ENCODE results near the gene ZBTB16. TPM values are rescaled to one million over a fixed set of nuclear protein-coding genes. Genes with fewer than 3 reads are reported as not detected.
A peak's percentile ranks its signal among the peaks of the same experiment; 100 is the strongest.

The ZBTB16 gene
- total RNA-seq, 3 donors from 2014 or later (not counting 1 experiment from before 2014, with no cell fraction given) = 104 to 224 (median 156) TPM

DNA sequence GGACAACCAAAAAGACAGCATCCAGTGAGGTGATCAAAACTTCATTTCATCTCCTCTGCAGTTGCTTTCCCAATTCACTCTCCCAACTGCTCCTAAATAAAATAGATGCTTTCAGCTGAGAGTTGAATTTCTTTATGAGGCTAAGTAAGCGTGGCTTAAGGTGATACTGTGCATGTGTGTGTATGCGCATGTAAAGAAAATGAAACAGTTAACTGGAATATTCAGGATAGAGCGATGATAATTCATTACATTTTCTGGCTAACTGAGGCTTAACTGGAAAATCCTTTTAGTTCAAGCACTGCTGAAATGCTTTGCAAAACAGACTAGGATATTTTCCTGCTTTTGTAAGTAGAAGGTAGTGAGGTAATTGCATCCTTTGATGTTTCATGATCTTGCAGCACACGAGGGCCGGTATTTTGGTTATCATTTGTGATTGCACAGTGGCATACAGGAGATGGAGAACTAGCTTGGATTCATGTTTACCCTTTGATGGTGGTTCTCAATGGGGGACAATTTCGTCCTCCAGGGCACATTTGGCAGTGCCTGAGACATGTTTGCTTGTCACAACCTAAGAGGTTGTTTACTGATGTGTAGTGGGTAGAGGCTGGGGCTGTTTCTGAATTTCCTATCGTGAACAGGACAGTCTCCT is 71.2 kb downstream of the ZBTB16 start:
- Histone ChIP-seq H3K27ac (ENCODE audit: low read length) (peak overlapping the region; percentile 56), H3K27me3 (ENCODE audit: control insufficient read depth, insufficient read depth, low read length) (no peaks in the 10 kb centered on the region), H3K4me1 (ENCODE audit: control insufficient read depth, insufficient read depth, low read length) (peaks cover 62% of the 10 kb centered on the region), H3K36me3 (ENCODE audit: control insufficient read depth, insufficient read depth, low read length) (peaks cover 6% of the 10 kb centered on the region), H3K4me3 (ENCODE audit: low read length) (no peak overlapping the region), H3K9me3 (ENCODE audit: control insufficient read depth, insufficient read depth, low read length) (no peaks in the 10 kb centered on the region)
- Mint-ChIP-seq H3K27me3 (ENCODE audit: low read depth in 2 of 2) (no peaks in the 10 kb centered on the region), H3K4me3 (peak overlapping the region; percentile 63), H3K27ac (peak overlapping the region; percentile 85 to 88), H3K4me1 (peaks cover 95 to 98% of the 10 kb centered on the region in 2 donors), H3K36me3 (no peaks in the 10 kb centered on the region), H3K9me3 (no peaks in the 10 kb centered on the region)
- intact Hi-C loops (cut with micrococcal nuclease) = loop anchor here (2.0 to 5.0 kb wide), 4 partner anchors 16 to 48 kb away; no protein-coding TSS in a partner anchor
- DNase-seq = no peak
- WGBS (ENCODE audit: insufficient coverage) = 67% methylated on average over 6 of the region's 7 CpGs
- ATAC-seq = no peak
- TF ChIP-seq, protein P1, sequence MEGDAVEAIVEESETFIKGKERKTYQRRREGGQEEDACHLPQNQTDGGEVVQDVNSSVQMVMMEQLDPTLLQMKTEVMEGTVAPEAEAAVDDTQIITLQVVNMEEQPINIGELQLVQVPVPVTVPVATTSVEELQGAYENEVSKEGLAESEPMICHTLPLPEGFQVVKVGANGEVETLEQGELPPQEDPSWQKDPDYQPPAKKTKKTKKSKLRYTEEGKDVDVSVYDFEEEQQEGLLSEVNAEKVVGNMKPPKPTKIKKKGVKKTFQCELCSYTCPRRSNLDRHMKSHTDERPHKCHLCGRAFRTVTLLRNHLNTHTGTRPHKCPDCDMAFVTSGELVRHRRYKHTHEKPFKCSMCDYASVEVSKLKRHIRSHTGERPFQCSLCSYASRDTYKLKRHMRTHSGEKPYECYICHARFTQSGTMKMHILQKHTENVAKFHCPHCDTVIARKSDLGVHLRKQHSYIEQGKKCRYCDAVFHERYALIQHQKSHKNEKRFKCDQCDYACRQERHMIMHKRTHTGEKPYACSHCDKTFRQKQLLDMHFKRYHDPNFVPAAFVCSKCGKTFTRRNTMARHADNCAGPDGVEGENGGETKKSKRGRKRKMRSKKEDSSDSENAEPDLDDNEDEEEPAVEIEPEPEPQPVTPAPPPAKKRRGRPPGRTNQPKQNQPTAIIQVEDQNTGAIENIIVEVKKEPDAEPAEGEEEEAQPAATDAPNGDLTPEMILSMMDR (IDR thresholded peaks at IDR 0.05) = no peak

DNA sequence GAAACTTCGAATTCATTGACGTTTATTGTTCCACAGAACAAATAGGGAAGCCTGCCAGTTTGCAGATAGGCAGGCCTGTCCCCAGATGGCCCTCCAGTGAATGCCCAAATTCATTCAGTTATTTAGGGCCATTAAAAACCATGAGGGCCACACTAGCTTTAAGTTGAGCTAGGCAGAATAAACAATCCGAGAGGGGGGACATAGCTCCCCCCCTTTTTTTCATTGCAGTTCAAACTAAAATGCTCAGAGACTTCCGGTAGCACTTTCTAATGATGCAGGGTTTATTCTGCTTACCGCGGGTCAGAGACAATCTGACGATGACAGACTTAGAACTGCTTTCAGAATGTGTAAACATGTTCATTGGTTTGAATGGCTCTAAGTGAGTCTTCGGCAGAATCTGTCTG is 72.0 kb downstream of the ZBTB16 start:
- WGBS (ENCODE audit: insufficient coverage) = 25% methylated on average over 8 of the region's 8 CpGs
- Histone ChIP-seq H3K27ac (ENCODE audit: low read length) (peak overlapping the region; percentile 56), H3K27me3 (ENCODE audit: control insufficient read depth, insufficient read depth, low read length) (no peaks in the 10 kb centered on the region), H3K9me3 (ENCODE audit: control insufficient read depth, insufficient read depth, low read length) (no peaks in the 10 kb centered on the region), H3K4me1 (ENCODE audit: control insufficient read depth, insufficient read depth, low read length) (peaks cover 70% of the 10 kb centered on the region), H3K4me3 (ENCODE audit: low read length) (no peak overlapping the region), H3K36me3 (ENCODE audit: control insufficient read depth, insufficient read depth, low read length) (peaks cover 4% of the 10 kb centered on the region)
- peak overlapping the region; percentile 85 to 88 for H3K27ac Mint-ChIP-seq
- H3K36me3 Mint-ChIP-seq = no peaks in the 10 kb centered on the region
- H3K4me1 Mint-ChIP-seq = peaks cover 95 to 98% of the 10 kb centered on the region in 2 donors
- H3K27me3 Mint-ChIP-seq (ENCODE audit: low read depth in 2 of 2) = no peaks in the 10 kb centered on the region
- ATAC-seq (peak; percentile 69 to 80 (median 79)), DNase-seq (peak in 1 of 2 donors; percentile 35)
- H3K9me3 Mint-ChIP-seq = no peaks in the 10 kb centered on the region
- intact Hi-C loops (cut with micrococcal nuclease) = loop anchor here (2.0 to 5.0 kb wide), 4 partner anchors 15 to 49 kb away; no protein-coding TSS in a partner anchor
- peak overlapping the region; percentile 63 for H3K4me3 Mint-ChIP-seq
- TF ChIP-seq, protein P1 (IDR thresholded peaks at IDR 0.05) = no peak

DNA sequence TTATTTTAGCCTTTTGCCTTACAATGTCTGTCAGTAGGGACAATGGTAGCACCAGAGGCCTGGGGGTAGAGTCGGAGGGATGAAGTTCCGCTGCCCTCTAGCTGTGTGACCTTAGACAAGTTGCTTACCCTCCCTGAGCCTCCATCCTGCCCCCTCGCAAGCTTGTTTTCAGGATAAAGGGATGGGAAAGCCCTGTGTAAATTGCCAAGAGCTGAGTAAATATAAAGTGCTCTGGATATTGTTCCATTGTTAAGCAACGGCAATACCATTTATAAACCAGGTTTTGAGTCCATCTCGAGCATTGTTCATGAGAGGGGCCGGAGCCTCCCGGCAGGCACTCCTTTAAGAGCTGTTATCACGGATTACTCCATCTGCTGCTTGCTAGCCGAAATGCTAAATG is 72.9 kb downstream of the ZBTB16 start:
- Mint-ChIP-seq H3K27ac (peak overlapping the region; percentile 85 to 88), H3K27me3 (ENCODE audit: low read depth in 2 of 2) (no peaks in the 10 kb centered on the region), H3K4me3 (no peak overlapping the region), H3K36me3 (no peaks in the 10 kb centered on the region), H3K9me3 (no peaks in the 10 kb centered on the region), H3K4me1 (peaks cover 95 to 98% of the 10 kb centered on the region in 2 donors)
- TF ChIP-seq, protein P1 (IDR thresholded peaks at IDR 0.05) = no peak
- no peak for ATAC-seq
- Histone ChIP-seq H3K9me3 (ENCODE audit: control insufficient read depth, insufficient read depth, low read length) (no peaks in the 10 kb centered on the region), H3K4me3 (ENCODE audit: low read length) (no peak overlapping the region), H3K27ac (ENCODE audit: low read length) (no peak overlapping the region), H3K36me3 (ENCODE audit: control insufficient read depth, insufficient read depth, low read length) (peaks cover 2% of the 10 kb centered on the region), H3K27me3 (ENCODE audit: control insufficient read depth, insufficient read depth, low read length) (no peaks in the 10 kb centered on the region), H3K4me1 (ENCODE audit: control insufficient read depth, insufficient read depth, low read length) (peaks cover 79% of the 10 kb centered on the region)
- 92% methylated on average over 9 of the region's 9 CpGs for WGBS (ENCODE audit: insufficient coverage)
- intact Hi-C loops (cut with micrococcal nuclease) = loop anchor here (5.0 kb wide), 2 partner anchors 35 to 50 kb away; no protein-coding TSS in a partner anchor
- DNase-seq = no peak

Data from natural killer cell (primary cell).